ENCODE data around the gene SMG7.

- TF ChIP-seq CTCF (IDR thresholded peaks at IDR 0.05; ENCODE audit: low read depth, low read length) (no peak), POLR2A (IDR thresholded peaks at IDR 0.05; ENCODE audit: extremely low read depth, insufficient read length) (no peak), MAX (IDR thresholded peaks at IDR 0.05; ENCODE audit: low read depth, low read length) (no peak)
These were observed 130.2 kb downstream of the SMG7 start for GRCh38 chr1:183602510-183602909.

Data from NB4 (cell line).